Measurements from ENCODE around the gene PALLD. TPM values are rescaled to one million over a fixed set of nuclear protein-coding genes. Genes with fewer than 3 reads are reported as not detected.

PALLD gene
- total and polyA plus RNA-seq, 2 donors (not counting 3 experiments of a cell fraction or from before 2014, with no cell fraction given): 13.4 to 48.2 TPM

GRCh38 chr4:168739886-168740285 lies 243.0 kb downstream of the PALLD start:
- Histone ChIP-seq H3K9me1 (replicated peaks; ENCODE audit: control insufficient read depth, extremely low read depth, insufficient read depth, low read length) (no peaks in the 10 kb centered on the region), H4K20me1 (replicated peaks; ENCODE audit: control insufficient read depth, extremely low read depth, insufficient read depth, low read length) (no peaks in the 10 kb centered on the region), H3K27me3 (ENCODE audit: control insufficient read depth in 2 of 2, insufficient read depth in 2 of 2, low read length in 2 of 2) (no peaks in the 10 kb centered on the region), H3K36me3 (ENCODE audit: control insufficient read depth in 2 of 2, extremely low read depth in 1 of 2, insufficient read depth in 2 of 2, low read length in 2 of 2) (no peaks in the 10 kb centered on the region), H3K9me3 (replicated peaks; ENCODE audit: control insufficient read depth, insufficient read depth, low read length) (no peaks in the 10 kb centered on the region), H3K9ac (replicated peaks; ENCODE audit: extremely low read depth, insufficient read depth, low read length) (no peak overlapping the region), H2AFZ (ENCODE audit: low read depth, low read length) (no peak overlapping the region), H3K4me2 (ENCODE audit: insufficient read depth, low read length) (no peak overlapping the region), H3K4me1 (ENCODE audit: control insufficient read depth, extremely low read depth, insufficient read depth, low read length) (no peaks in the 10 kb centered on the region), H3K79me2 (ENCODE audit: control insufficient read depth, insufficient read depth, low read length) (no peaks in the 10 kb centered on the region), H3K4me3 (replicated peaks in 1 of 3; ENCODE audit: insufficient read depth in 1 of 3, low read depth in 1 of 3, low read length in 3 of 3) (no peak overlapping the region), H3K27ac (ENCODE audit: insufficient read depth, low read depth, low read length) (no peak overlapping the region)
- FAIRE-seq (no peak), DNase-seq (ENCODE audit: low read depth, low spot score) (peak; percentile 40)
- dilution Hi-C loops (cut with MboI; ENCODE audit: extremely low pct_ligation_motif_present, low sequenced_read_pairs) (no loop called here), intact Hi-C loops (cut with micrococcal nuclease) (no loop called here)
- CTCF ChIA-PET: no interaction called here
- no TSS peak for BruUV-seq (replicated peaks)
- TF ChIP-seq MAX (IDR thresholded peaks at IDR 0.05; ENCODE audit: insufficient read depth, insufficient read length): no peak
- TF ChIP-seq POLR2A (IDR thresholded peaks at IDR 0.05; ENCODE audit: low read depth, low read length): no peak
- TF ChIP-seq MYC (IDR thresholded peaks at IDR 0.05; ENCODE audit: low read depth, low read length): no peak
- TF ChIP-seq EZH2 (IDR thresholded peaks at IDR 0.05; ENCODE audit: borderline replicate concordance, low read depth, low read length, severe bottlenecking): no peak
- TF ChIP-seq FOS (IDR thresholded peaks at IDR 0.05; ENCODE audit: borderline replicate concordance, insufficient read depth, low read length): no peak
- TF ChIP-seq CTCF (IDR thresholded peaks at IDR 0.05; ENCODE audit: extremely low read depth in 1 of 2, insufficient read depth in 1 of 2, low read depth in 1 of 2, low read length in 2 of 2): no peak
- no peak for TF ChIP-seq POLR2AphosphoS5 (IDR thresholded peaks at IDR 0.05; ENCODE audit: insufficient read depth, low read depth, low read length)
- no peak for TF ChIP-seq GATA2 (IDR thresholded peaks at IDR 0.05; ENCODE audit: insufficient read depth, insufficient read length, low read depth, low read length)
- no peak for TF ChIP-seq JUN (IDR thresholded peaks at IDR 0.05; ENCODE audit: borderline replicate concordance, insufficient read depth, insufficient read length, low read depth)
- POLR2A ChIA-PET: no interaction called here

Measured in endothelial cell of umbilical vein (primary cell).